Naive thymus-derived CD4-positive, alpha-beta T cell (primary cell): Measurements from ENCODE around the gene POLDIP3. TPM values are rescaled to one million over a fixed set of nuclear protein-coding genes. Genes with fewer than 3 reads are reported as not detected.

Experiments used
- ATAC-seq: fragments of 150-1000 bp; cut with Tn5 transposase; 2 replicates; pipeline ENCODE4 v1.10.0; 2021; ENCODE audit warnings: mild to moderate bottlenecking, moderate library complexity
- CTCF ChIA-PET: fragments of 350-600 bp; sonication (Branson Sonifier 250); formaldehyde crosslinking; loops from one replicate; lab custom pipeline; 2021; ENCODE audit warnings: antibody characterized with exemption; lab: Charles Lee
- POLR2A ChIA-PET: fragments of 350-600 bp; sonication (Branson Sonifier 250); formaldehyde crosslinking; loops from one replicate; lab custom pipeline; 2021; ENCODE audit warnings: antibody characterized with exemption, inconsistent platforms; lab: Charles Lee
- DNase-seq, 9 donors: peaks; one replicate each; pipeline versions ENCODE4 v3.0.0 to v3.0.0-alpha.2; 2020 to 2022; ENCODE audit warnings: mixed read lengths in 1 of 9
- H3K27ac ChIP-seq: one replicate; pipeline ENCODE4 v1.7.0; 2013; ENCODE audit warnings: mild to moderate bottlenecking, low read depth, low read length, moderate library complexity
- H3K27me3 ChIP-seq, 2 donors: one replicate each; pipeline ENCODE4 v1.7.0; 2013; ENCODE audit warnings: low read length in 2 of 2, mild to moderate bottlenecking in 2 of 2, moderate library complexity in 2 of 2; ENCODE audit not compliant: control insufficient read depth in 2 of 2, insufficient read depth in 2 of 2
- H3K36me3 ChIP-seq, 3 experiments: 1 replicate in 2 of 3; 2 replicates in 1 of 3; pipeline ENCODE4 v1.7.0; 2013; ENCODE audit warnings: low read length in 3 of 3, mild to moderate bottlenecking in 3 of 3, moderate library complexity in 1 of 3; ENCODE audit not compliant: insufficient read depth in 3 of 3, control insufficient read depth in 2 of 3
- H3K4me1 ChIP-seq, 2 donors: one replicate each; pipeline ENCODE4 v1.7.0; 2013; ENCODE audit warnings: low read length in 2 of 2, mild to moderate bottlenecking in 2 of 2, moderate library complexity in 1 of 2; ENCODE audit not compliant: control insufficient read depth in 2 of 2, insufficient read depth in 2 of 2
- H3K4me3 ChIP-seq: 2 replicates; pipeline ENCODE4 v1.7.0; 2013; ENCODE audit warnings: mild to moderate bottlenecking, low read length
- H3K9me3 ChIP-seq, 3 experiments: 1 replicate in 2 of 3; 2 replicates in 1 of 3; pipeline ENCODE4 v1.7.0; 2013; ENCODE audit warnings: low read length in 3 of 3; ENCODE audit not compliant: control insufficient read depth in 2 of 3
- H3K27ac Mint-ChIP-seq, 9 donors: one replicate each; pipeline ENCODE4 v1.8.0; 2020 to 2022; ENCODE audit warnings: mixed read lengths in 9 of 9, mild to moderate bottlenecking in 8 of 9, moderate library complexity in 5 of 9, inconsistent platforms in 2 of 9
- H3K27me3 Mint-ChIP-seq, 5 donors: one replicate each; pipeline ENCODE4 v1.8.0; 2021 to 2022; ENCODE audit warnings: mixed read lengths in 5 of 5, mild to moderate bottlenecking in 1 of 5
- H3K36me3 Mint-ChIP-seq, 5 donors: one replicate each; pipeline ENCODE4 v1.8.0; 2020 to 2022; ENCODE audit warnings: mixed read lengths in 5 of 5, mild to moderate bottlenecking in 3 of 5, inconsistent platforms in 1 of 5
- H3K4me1 Mint-ChIP-seq, 7 donors: one replicate each; pipeline ENCODE4 v1.8.0; 2020 to 2022; ENCODE audit warnings: mixed read lengths in 7 of 7, mild to moderate bottlenecking in 3 of 7, inconsistent platforms in 1 of 7
- H3K4me3 Mint-ChIP-seq, 10 donors: one replicate each; pipeline ENCODE4 v1.8.0; 2020 to 2022; ENCODE audit warnings: mild to moderate bottlenecking in 10 of 10, mixed read lengths in 10 of 10, moderate library complexity in 6 of 10, inconsistent platforms in 2 of 10
- H3K9me3 Mint-ChIP-seq, 11 donors: one replicate each; pipeline ENCODE4 v1.8.0; 2020 to 2022; ENCODE audit warnings: mixed read lengths in 11 of 11, mild to moderate bottlenecking in 4 of 11, inconsistent platforms in 1 of 11, moderate library complexity in 1 of 11
- intact Hi-C, 2 donors: fragments of 100-400 bp; cut with micrococcal nuclease; formaldehyde crosslinking; loops; one replicate each; pipeline ENCODE4 v1.15.1; 2023
- polyA plus RNA-seq, 2 donors: library from polyadenylated mRNA; unstranded; fragments of 300-500 nt; fragmentation: Illumina TruSeq; gene quantifications; one replicate each; pipeline ENCODE4 v1.2.3, GENCODE V29; 2021
- total RNA-seq, 6 experiments: library from RNA in 5 of 6; stranded (reverse) in 5 of 6; gene quantifications; 1 replicate in 5 of 6; 2 replicates in 1 of 6; pipeline ENCODE4 v1.2.3 and lab custom pipeline; 2021 to 2026

POLDIP3 gene
- total and polyA plus RNA-seq, 7 experiments from 2014 or later: 60.7 to 109 (median 75.2) TPM

- Histone ChIP-seq H3K9me3 (no peaks in the 10 kb centered on the region), H3K4me3 (no peak overlapping the region), H3K4me1 (no peaks in the 10 kb centered on the region), H3K27me3 (no peaks in the 10 kb centered on the region), H3K27ac (no peak overlapping the region), H3K36me3 (peaks cover 0 to 5% (median 0%) of the 10 kb centered on the region in 3 experiments)
- H3K36me3 Mint-ChIP-seq: peaks cover 0 to 4% (median 0%) of the 10 kb centered on the region in 5 donors
- H3K27ac Mint-ChIP-seq: peak overlapping the region in 1 of 9 donors; percentile 23
- H3K9me3 Mint-ChIP-seq: no peaks in the 10 kb centered on the region
- intact Hi-C loops: no loop called here
- no peak for DNase-seq
- H3K4me1 Mint-ChIP-seq: peaks cover 0 to 8% (median 4%) of the 10 kb centered on the region in 7 donors
- H3K4me3 Mint-ChIP-seq: no peak overlapping the region
- POLR2A ChIA-PET: interaction anchor here (0.9 kb wide), 1 partner anchor 731 kb away, joined by 3 read pairs; no protein-coding TSS in a partner anchor
- no peak for ATAC-seq
- CTCF ChIA-PET: interaction anchor here (1.1 kb wide), 1 partner anchor 10 kb away, joined by 3 read pairs; no protein-coding TSS in a partner anchor
- no peaks in the 10 kb centered on the region for H3K27me3 Mint-ChIP-seq
Observed at GRCh38 chr22:42562684-42563083, 52.0 kb downstream of the POLDIP3 start.

- H3K9me3 ChIP-seq: no peaks in the 10 kb centered on the region
- H3K27ac ChIP-seq: no peak overlapping the region
- no peaks in the 10 kb centered on the region for H3K27me3 Mint-ChIP-seq
- POLR2A ChIA-PET: interaction anchor here (0.9 kb wide), 1 partner anchor 731 kb away, joined by 3 read pairs; no protein-coding TSS in a partner anchor
- H3K4me1 ChIP-seq: no peaks in the 10 kb centered on the region
- intact Hi-C loops: no loop called here
- H3K9me3 Mint-ChIP-seq: no peaks in the 10 kb centered on the region
- H3K36me3 Mint-ChIP-seq: peaks cover 0 to 4% (median 0%) of the 10 kb centered on the region in 5 donors
- ATAC-seq (no peak), DNase-seq (no peak)
- peak overlapping the region in 1 of 9 donors; percentile 23 for H3K27ac Mint-ChIP-seq
- H3K4me3 Mint-ChIP-seq: no peak overlapping the region
- H3K27me3 ChIP-seq: no peaks in the 10 kb centered on the region
- peaks cover 0 to 5% (median 0%) of the 10 kb centered on the region in 3 experiments for H3K36me3 ChIP-seq
- no peak overlapping the region for H3K4me3 ChIP-seq
- CTCF ChIA-PET: interaction anchor here (1.1 kb wide), 1 partner anchor 10 kb away, joined by 3 read pairs; no protein-coding TSS in a partner anchor
- peaks cover 0 to 8% (median 4%) of the 10 kb centered on the region in 7 donors for H3K4me1 Mint-ChIP-seq
Observed at GRCh38 chr22:42562279-42562678, 52.4 kb downstream of the POLDIP3 start.

- peaks cover 0 to 5% (median 0%) of the 10 kb centered on the region in 3 experiments for H3K36me3 ChIP-seq
- Mint-ChIP-seq H3K27me3 (no peaks in the 10 kb centered on the region), H3K9me3 (no peaks in the 10 kb centered on the region), H3K4me1 (peaks cover 0 to 8% (median 4%) of the 10 kb centered on the region in 7 donors), H3K36me3 (peaks cover 0 to 4% (median 0%) of the 10 kb centered on the region in 5 donors), H3K4me3 (no peak overlapping the region), H3K27ac (no peak overlapping the region)
- intact Hi-C loops: no loop called here
- no peaks in the 10 kb centered on the region for H3K4me1 ChIP-seq
- H3K4me3 ChIP-seq: no peak overlapping the region
- CTCF ChIA-PET: interaction anchor here (1.1 kb wide), 1 partner anchor 9 kb away, joined by 3 read pairs; no protein-coding TSS in a partner anchor
- no peak overlapping the region for H3K27ac ChIP-seq
- ATAC-seq: no peak
- DNase-seq: no peak
- POLR2A ChIA-PET: interaction anchor here (0.9 kb wide), 1 partner anchor 730 kb away, joined by 3 read pairs; no protein-coding TSS in a partner anchor
- H3K27me3 ChIP-seq: no peaks in the 10 kb centered on the region
- no peaks in the 10 kb centered on the region for H3K9me3 ChIP-seq
Observed at GRCh38 chr22:42561856-42562255, 52.8 kb downstream of the POLDIP3 start.

GRCh38 chr22:42560781-42561180, 53.9 kb downstream of the POLDIP3 start:
- H3K4me3 Mint-ChIP-seq: no peak overlapping the region
- Histone ChIP-seq H3K27ac (no peak overlapping the region), H3K27me3 (no peaks in the 10 kb centered on the region), H3K4me3 (no peak overlapping the region), H3K36me3 (peaks cover 0 to 2% (median 0%) of the 10 kb centered on the region in 3 experiments), H3K4me1 (no peaks in the 10 kb centered on the region), H3K9me3 (no peaks in the 10 kb centered on the region)
- no peaks in the 10 kb centered on the region for H3K9me3 Mint-ChIP-seq
- H3K4me1 Mint-ChIP-seq: peaks cover 0 to 8% (median 4%) of the 10 kb centered on the region in 7 donors
- H3K27me3 Mint-ChIP-seq: no peaks in the 10 kb centered on the region
- ChIA-PET POLR2A (no interaction called here), CTCF (interaction anchor here (0.6 to 1.6 kb wide), 2 partner anchors 9 to 29 kb away, joined by 3 read pairs; no protein-coding TSS in a partner anchor)
- ATAC-seq (no peak), DNase-seq (no peak)
- peaks cover 0 to 4% (median 0%) of the 10 kb centered on the region in 5 donors for H3K36me3 Mint-ChIP-seq
- H3K27ac Mint-ChIP-seq: peak overlapping the region in 2 of 9 donors; percentile 15 to 45
- intact Hi-C loops: no loop called here

- no peak overlapping the region for H3K4me3 Mint-ChIP-seq
- Histone ChIP-seq H3K9me3 (no peaks in the 10 kb centered on the region), H3K27ac (no peak overlapping the region), H3K36me3 (no peaks in the 10 kb centered on the region), H3K4me1 (no peaks in the 10 kb centered on the region), H3K27me3 (no peaks in the 10 kb centered on the region), H3K4me3 (no peak overlapping the region)
- peaks cover 0 to 8% (median 4%) of the 10 kb centered on the region in 7 donors for H3K4me1 Mint-ChIP-seq
- peaks cover 0 to 4% (median 0%) of the 10 kb centered on the region in 5 donors for H3K36me3 Mint-ChIP-seq
- ATAC-seq: no peak
- POLR2A ChIA-PET: interaction anchor here (0.6 kb wide), 2 partner anchors 90 to 843 kb away, joined by 3 to 4 read pairs; no protein-coding TSS in a partner anchor
- intact Hi-C loops: no loop called here
- H3K9me3 Mint-ChIP-seq: no peaks in the 10 kb centered on the region
- CTCF ChIA-PET: interaction anchor here (1.6 kb wide), 1 partner anchor 9 kb away, joined by 3 read pairs; no protein-coding TSS in a partner anchor
- no peaks in the 10 kb centered on the region for H3K27me3 Mint-ChIP-seq
- no peak overlapping the region for H3K27ac Mint-ChIP-seq
- no peak for DNase-seq
Observed at GRCh38 chr22:42560381-42560780, 54.3 kb downstream of the POLDIP3 start.

- CTCF ChIA-PET: no interaction called here
- peak within 1 kb of the TSS in 6 of 9 donors; percentile 30 to 55 (median 48) for H3K27ac Mint-ChIP-seq
Observed at GRCh38 chr22:42553475-42554361, 61.0 kb downstream of the POLDIP3 start, which contains the start of gene SERHL2. Gene SERHL2, plus strand, starts transcription at chr22:42553956. Its CDS starts 65 bp downstream, at chr22:42554021.

More at GRCh38 chr22:42553475-42554361, 61.0 kb downstream of the POLDIP3 start, which contains the start of gene SERHL2:
- Mint-ChIP-seq H3K4me3 (peak within 1 kb of the TSS; percentile 69 to 92 (median 84)), H3K4me1 (peaks cover 0 to 16% (median 9%) of the 10 kb centered on the region in 7 donors), H3K9me3 (peaks cover 0 to 10% (median 0%) of the 10 kb centered on the region in 11 donors), H3K27me3 (peaks cover 0 to 4% (median 0%) of the 10 kb centered on the region in 5 donors), H3K36me3 (no peaks in the 10 kb centered on the region)
- ATAC-seq (peak; percentile 97), DNase-seq (peak; percentile 59 to 92 (median 77))
- peak within 1 kb of the TSS; percentile 47 for H3K27ac ChIP-seq
- POLR2A ChIA-PET: no interaction called here
- H3K36me3 ChIP-seq: no peaks in the 10 kb centered on the region
- H3K4me3 ChIP-seq: peak within 1 kb of the TSS; percentile 77
- intact Hi-C loops: loop anchor here (2.0 to 5.0 kb wide), 7 partner anchors 21 to 587 kb away; partner anchors contain the start of genes POLDIP3 (in 1 of the 2) and RRP7A (in 1 of the 2)
- H3K9me3 ChIP-seq: no peaks in the 10 kb centered on the region
- no peaks in the 10 kb centered on the region for H3K27me3 ChIP-seq
- H3K4me1 ChIP-seq: peaks cover 0 to 4% of the 10 kb centered on the region in 2 donors
